Activated CD8-positive, alpha-beta memory T cell treated with anti-CD3 and anti-CD28 coated beads for 24 hours (primary cell): ENCODE results near the gene JARID2.

Experiments
- DNase-seq: peaks from one replicate; pipeline ENCODE4 v3.0.0-alpha.2; 2020

JARID2 gene

GRCh38 chr6:15247500-15248450 is 1.9 kb downstream of the JARID2 start:
- peak; percentile 83 for DNase-seq

- DNase-seq = peak; percentile 94
Observed at GRCh38 chr6:15248451-15249370, 2.8 kb downstream of the JARID2 start.

- DNase-seq = no peak
Observed at GRCh38 chr6:15249371-15250019, 3.6 kb downstream of the JARID2 start.

GRCh38 chr6:15250187-15251168 is 4.6 kb downstream of the JARID2 start:
- no peak for DNase-seq

GRCh38 chr6:15252195-15252594 is 6.3 kb downstream of the JARID2 start:
- no peak for DNase-seq

- no peak for DNase-seq
Observed at GRCh38 chr6:15253203-15254022, 7.5 kb downstream of the JARID2 start.

GRCh38 chr6:15254070-15254975 is 8.5 kb downstream of the JARID2 start:
- no peak for DNase-seq

- DNase-seq = no peak
Observed at GRCh38 chr6:15255481-15255880, 9.6 kb downstream of the JARID2 start.

- DNase-seq = no peak
Observed at GRCh38 chr6:15255909-15256395, 10.1 kb downstream of the JARID2 start.

- DNase-seq = no peak
Observed at GRCh38 chr6:15256538-15257271, 10.8 kb downstream of the JARID2 start.

GRCh38 chr6:15257357-15258132 is 11.7 kb downstream of the JARID2 start:
- no peak for DNase-seq

GRCh38 chr6:15259766-15260098 is 13.9 kb downstream of the JARID2 start:
- DNase-seq = no peak

- DNase-seq = no peak
Observed at GRCh38 chr6:15260099-15260821, 14.4 kb downstream of the JARID2 start.

- DNase-seq = no peak
Observed at GRCh38 chr6:15263780-15264374, 18.0 kb downstream of the JARID2 start.

GRCh38 chr6:15264412-15264811 is 18.5 kb downstream of the JARID2 start:
- no peak for DNase-seq

- DNase-seq = no peak
Observed at GRCh38 chr6:15264902-15265761, 19.3 kb downstream of the JARID2 start.
